ENCODE measurements around the gene PSMD7.

DNA sequence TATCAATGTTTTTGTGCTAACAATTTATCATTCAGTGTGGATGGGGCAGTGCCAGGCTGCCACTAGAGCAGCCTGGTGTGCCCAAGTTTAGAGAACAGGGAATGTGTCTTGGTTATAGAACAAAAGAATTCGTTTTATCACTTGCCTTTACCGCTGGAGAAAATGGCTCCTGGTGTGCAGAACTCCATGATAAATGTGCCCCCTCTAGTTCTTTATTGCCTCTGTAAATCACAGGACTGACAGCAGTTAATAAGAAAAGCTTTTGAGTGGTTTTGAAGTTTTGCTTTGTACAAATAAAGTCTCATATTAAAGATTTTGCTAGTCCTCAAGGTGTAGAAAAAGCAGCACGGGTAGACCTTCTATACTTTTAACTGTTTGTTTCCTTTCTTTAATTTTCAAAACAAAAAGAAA lies 28.2 kb upstream of the PSMD7 start:
- TF ChIP-seq, protein P1, sequence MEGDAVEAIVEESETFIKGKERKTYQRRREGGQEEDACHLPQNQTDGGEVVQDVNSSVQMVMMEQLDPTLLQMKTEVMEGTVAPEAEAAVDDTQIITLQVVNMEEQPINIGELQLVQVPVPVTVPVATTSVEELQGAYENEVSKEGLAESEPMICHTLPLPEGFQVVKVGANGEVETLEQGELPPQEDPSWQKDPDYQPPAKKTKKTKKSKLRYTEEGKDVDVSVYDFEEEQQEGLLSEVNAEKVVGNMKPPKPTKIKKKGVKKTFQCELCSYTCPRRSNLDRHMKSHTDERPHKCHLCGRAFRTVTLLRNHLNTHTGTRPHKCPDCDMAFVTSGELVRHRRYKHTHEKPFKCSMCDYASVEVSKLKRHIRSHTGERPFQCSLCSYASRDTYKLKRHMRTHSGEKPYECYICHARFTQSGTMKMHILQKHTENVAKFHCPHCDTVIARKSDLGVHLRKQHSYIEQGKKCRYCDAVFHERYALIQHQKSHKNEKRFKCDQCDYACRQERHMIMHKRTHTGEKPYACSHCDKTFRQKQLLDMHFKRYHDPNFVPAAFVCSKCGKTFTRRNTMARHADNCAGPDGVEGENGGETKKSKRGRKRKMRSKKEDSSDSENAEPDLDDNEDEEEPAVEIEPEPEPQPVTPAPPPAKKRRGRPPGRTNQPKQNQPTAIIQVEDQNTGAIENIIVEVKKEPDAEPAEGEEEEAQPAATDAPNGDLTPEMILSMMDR (IDR thresholded peaks at IDR 0.05; ENCODE audit: poor library complexity, severe bottlenecking) = no peak
- no peak for TF ChIP-seq POLR2AphosphoS5 (IDR thresholded peaks at IDR 0.05)
- no peak for TF ChIP-seq SMC3 (conservative IDR thresholded peaks at IDR 0.05; ENCODE audit: poor library complexity)
- TF ChIP-seq, protein P2, sequence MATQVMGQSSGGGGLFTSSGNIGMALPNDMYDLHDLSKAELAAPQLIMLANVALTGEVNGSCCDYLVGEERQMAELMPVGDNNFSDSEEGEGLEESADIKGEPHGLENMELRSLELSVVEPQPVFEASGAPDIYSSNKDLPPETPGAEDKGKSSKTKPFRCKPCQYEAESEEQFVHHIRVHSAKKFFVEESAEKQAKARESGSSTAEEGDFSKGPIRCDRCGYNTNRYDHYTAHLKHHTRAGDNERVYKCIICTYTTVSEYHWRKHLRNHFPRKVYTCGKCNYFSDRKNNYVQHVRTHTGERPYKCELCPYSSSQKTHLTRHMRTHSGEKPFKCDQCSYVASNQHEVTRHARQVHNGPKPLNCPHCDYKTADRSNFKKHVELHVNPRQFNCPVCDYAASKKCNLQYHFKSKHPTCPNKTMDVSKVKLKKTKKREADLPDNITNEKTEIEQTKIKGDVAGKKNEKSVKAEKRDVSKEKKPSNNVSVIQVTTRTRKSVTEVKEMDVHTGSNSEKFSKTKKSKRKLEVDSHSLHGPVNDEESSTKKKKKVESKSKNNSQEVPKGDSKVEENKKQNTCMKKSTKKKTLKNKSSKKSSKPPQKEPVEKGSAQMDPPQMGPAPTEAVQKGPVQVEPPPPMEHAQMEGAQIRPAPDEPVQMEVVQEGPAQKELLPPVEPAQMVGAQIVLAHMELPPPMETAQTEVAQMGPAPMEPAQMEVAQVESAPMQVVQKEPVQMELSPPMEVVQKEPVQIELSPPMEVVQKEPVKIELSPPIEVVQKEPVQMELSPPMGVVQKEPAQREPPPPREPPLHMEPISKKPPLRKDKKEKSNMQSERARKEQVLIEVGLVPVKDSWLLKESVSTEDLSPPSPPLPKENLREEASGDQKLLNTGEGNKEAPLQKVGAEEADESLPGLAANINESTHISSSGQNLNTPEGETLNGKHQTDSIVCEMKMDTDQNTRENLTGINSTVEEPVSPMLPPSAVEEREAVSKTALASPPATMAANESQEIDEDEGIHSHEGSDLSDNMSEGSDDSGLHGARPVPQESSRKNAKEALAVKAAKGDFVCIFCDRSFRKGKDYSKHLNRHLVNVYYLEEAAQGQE (IDR thresholded peaks at IDR 0.05; ENCODE audit: borderline replicate concordance) = no peak

Data from neural cell (in vitro differentiated cells).